ENCODE data around the gene ZNF22. TPM values are rescaled to one million over a fixed set of nuclear protein-coding genes. Genes with fewer than 3 reads are reported as not detected.

The ZNF22 gene
- total RNA-seq (2012; rRNA removed) (12.4 and 18.6 TPM in 2 replicates), polyA plus RNA-seq (2012; rRNA removed) (8.4 and 10.6 TPM in 2 replicates), Bru-seq, nascent RNA (percentile 70 among the genes with signal in this experiment), BruChase-seq, experiment 1, labeled RNA remaining after a 6-hour chase (percentile 56 among the genes with signal in this experiment), BruChase-seq, experiment 2, labeled RNA remaining after a 2-hour chase (percentile 86 among the genes with signal in this experiment)
- polyA plus RNA-seq (2012; cell fraction: cytosol; rRNA removed) = 1.7 and 2.4 TPM in 2 replicates
- 0.39 and 4.0 TPM in 2 replicates for polyA plus RNA-seq (2012; cell fraction: nucleus; rRNA removed; ENCODE audit: low replicate concordance)
- long read RNA-seq, transcript ZNF22-201 (2 exons, 2,551 nt) = major isoform, 22 of 22 reads
- long read RNA-seq, partial matches to known transcripts = 0 of 22 reads
- long read RNA-seq, other reads (novel, unspliced or antisense) = 0 of 22 reads

DNA sequence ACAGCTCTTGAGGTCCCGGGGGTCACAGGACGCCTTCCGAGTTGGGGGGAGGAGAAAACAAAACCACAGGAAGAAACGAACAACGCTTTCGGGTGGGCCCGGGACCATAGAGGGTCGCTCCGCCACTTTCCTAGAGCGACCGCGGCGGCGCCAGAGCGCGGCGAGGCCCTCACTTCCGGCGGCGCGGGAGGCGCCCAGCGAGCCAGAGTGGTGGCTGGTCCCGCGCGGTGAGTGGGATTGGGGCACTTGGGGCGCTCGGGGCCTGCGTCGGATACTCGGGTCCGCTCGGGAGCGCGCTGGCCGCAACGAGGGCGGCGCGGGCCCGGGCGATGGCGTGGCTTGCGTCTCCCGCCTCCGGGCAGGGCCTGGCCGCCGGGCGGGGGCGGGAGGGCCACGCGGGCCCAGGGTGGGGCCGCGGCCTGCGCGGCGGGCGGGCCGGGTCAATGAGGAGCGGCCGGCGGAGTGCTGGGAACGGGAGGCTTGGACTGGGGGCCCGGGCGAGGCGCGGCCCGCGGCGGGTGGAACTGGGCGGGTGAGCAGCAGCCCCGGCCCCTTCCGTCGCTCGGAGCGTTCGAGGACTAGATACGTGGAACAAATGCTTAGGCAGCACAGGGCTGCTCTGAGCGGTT lies at the start of gene ZNF22:
TSS of gene ZNF22 (plus strand) at position 172 of the 629 bp plus-strand sequence. CDS start 2,446 bp downstream, outside the sequence.
- BruUV-seq (replicated peaks) = no TSS peak
- Histone ChIP-seq H3K9ac (ENCODE audit: low read depth, low read length) (peak within 1 kb of the TSS; percentile 81), H2BK15ac (ENCODE audit: low read depth, low read length) (peak within 1 kb of the TSS; percentile 91; the same call in 2 of the 3 replicates), H3K27ac (ENCODE audit: insufficient read depth, low read length) (peak within 1 kb of the TSS; percentile 74), H3K27me3 (ENCODE audit: control insufficient read depth, insufficient read depth, low read length) (no peaks in the 10 kb centered on the region), H3K18ac (ENCODE audit: low read depth, low read length) (peak within 1 kb of the TSS; percentile 94), H4K20me1 (ENCODE audit: insufficient read depth, low read length) (no peaks in the 10 kb centered on the region), H3K56ac (ENCODE audit: extremely low read depth, insufficient read depth, low read length) (peak within 1 kb of the TSS; percentile 97), H2BK20ac (ENCODE audit: low read depth, low read length) (peak within 1 kb of the TSS; percentile 85), H2AK9ac (replicated peaks; ENCODE audit: low read depth, low read length, poor library complexity) (peak within 1 kb of the TSS; percentile 95), H2AK5ac (ENCODE audit: low read depth, low read length) (peak within 1 kb of the TSS; percentile 86), H2BK5ac (ENCODE audit: low read depth, low read length, poor library complexity, severe bottlenecking) (peak within 1 kb of the TSS; percentile 91), H3K4ac (ENCODE audit: low read depth, low read length) (peak within 1 kb of the TSS; percentile 99), H3K9me3 (ENCODE audit: control insufficient read depth, insufficient read depth, low read length) (no peaks in the 10 kb centered on the region), H3K23ac (ENCODE audit: low read depth, low read length) (peak within 1 kb of the TSS; percentile 100), H4K91ac (ENCODE audit: insufficient read depth, low read depth, low read length) (peak within 1 kb of the TSS; percentile 99), H3K4me2 (ENCODE audit: low read depth, low read length) (peak within 1 kb of the TSS; percentile 85), H2AFZ (replicated peaks; ENCODE audit: low read length, poor library complexity) (peak within 1 kb of the TSS; percentile 91), H3K14ac (replicated peaks; ENCODE audit: low read depth, low read length) (peak within 1 kb of the TSS; percentile 100), H4K8ac (ENCODE audit: low read depth in 2 of 2, low read length in 2 of 2) (peak within 1 kb of the TSS; percentile 98 to 100), H3K36me3 (ENCODE audit: control insufficient read depth, insufficient read depth, low read length) (peaks cover 6% of the 10 kb centered on the region), H3K4me3 (ENCODE audit: insufficient read depth, low read depth, low read length) (peak within 1 kb of the TSS; percentile 51), H2BK120ac (ENCODE audit: low read depth, low read length) (peak within 1 kb of the TSS; percentile 94), H3K79me1 (ENCODE audit: low read depth in 1 of 2, low read length in 2 of 2) (peaks cover 13 to 38% of the 10 kb centered on the region in 2 experiments), H3K4me1 (ENCODE audit: control insufficient read depth, insufficient read depth, low read length) (peaks cover 21% of the 10 kb centered on the region), H4K5ac (ENCODE audit: low read depth, low read length) (peak within 1 kb of the TSS; percentile 100), H3K9me1 (ENCODE audit: insufficient read depth, low read length) (peaks cover 25% of the 10 kb centered on the region)
- 1% methylated on average over 29 of the region's 79 CpGs; no CpG with 5 or more reads in 1 of the 2 experiments for WGBS, 2 experiments (ENCODE audit: extremely low coverage in 2 of 2, insufficient read length in 1 of 2)
- POLR2A ChIA-PET (ENCODE audit: unreplicated experiment) = no interaction called here
- peak; percentile 56 for DNase-seq
- intact Hi-C loops (cut with micrococcal nuclease) (loop anchor here (2.0 to 10.0 kb wide), 3 partner anchors 20 to 464 kb away; no protein-coding TSS in a partner anchor), dilution Hi-C loops (cut with HindIII; ENCODE audit: low sequenced_read_pairs, unreplicated experiment) (no loop called here), in situ Hi-C loops (cut with MboI; ENCODE audit: low sequenced_read_pairs) (no loop called here)
- peak; percentile 82 for ATAC-seq (ENCODE audit: low read depth)
- CTCF ChIA-PET = interaction anchor here (0.9 to 1.2 kb wide), 2 partner anchors 20 to 35 kb away, joined by 3 to 4 read pairs; no protein-coding TSS in a partner anchor
- TF ChIP-seq, protein P1, sequence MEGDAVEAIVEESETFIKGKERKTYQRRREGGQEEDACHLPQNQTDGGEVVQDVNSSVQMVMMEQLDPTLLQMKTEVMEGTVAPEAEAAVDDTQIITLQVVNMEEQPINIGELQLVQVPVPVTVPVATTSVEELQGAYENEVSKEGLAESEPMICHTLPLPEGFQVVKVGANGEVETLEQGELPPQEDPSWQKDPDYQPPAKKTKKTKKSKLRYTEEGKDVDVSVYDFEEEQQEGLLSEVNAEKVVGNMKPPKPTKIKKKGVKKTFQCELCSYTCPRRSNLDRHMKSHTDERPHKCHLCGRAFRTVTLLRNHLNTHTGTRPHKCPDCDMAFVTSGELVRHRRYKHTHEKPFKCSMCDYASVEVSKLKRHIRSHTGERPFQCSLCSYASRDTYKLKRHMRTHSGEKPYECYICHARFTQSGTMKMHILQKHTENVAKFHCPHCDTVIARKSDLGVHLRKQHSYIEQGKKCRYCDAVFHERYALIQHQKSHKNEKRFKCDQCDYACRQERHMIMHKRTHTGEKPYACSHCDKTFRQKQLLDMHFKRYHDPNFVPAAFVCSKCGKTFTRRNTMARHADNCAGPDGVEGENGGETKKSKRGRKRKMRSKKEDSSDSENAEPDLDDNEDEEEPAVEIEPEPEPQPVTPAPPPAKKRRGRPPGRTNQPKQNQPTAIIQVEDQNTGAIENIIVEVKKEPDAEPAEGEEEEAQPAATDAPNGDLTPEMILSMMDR (conservative IDR thresholded peaks at IDR 0.05; ENCODE audit: low read depth, low read length) = 0 out of 2 replicates have a peak, but pooled peaks have one; percentile 6
- TF ChIP-seq NFE2L2 (IDR thresholded peaks at IDR 0.05; ENCODE audit: low read depth, low read length) (no peak), MAFK (IDR thresholded peaks at IDR 0.05; ENCODE audit: low read depth, low read length) (no peak), RCOR1 (IDR thresholded peaks at IDR 0.05; ENCODE audit: insufficient replicate concordance, low read length) (no peak), FOS (IDR thresholded peaks at IDR 0.05; ENCODE audit: low read depth, low read length) (no peak), POLR2A (IDR thresholded peaks at IDR 0.05; ENCODE audit: low read depth, low read length) (peak; percentile 68; the same call in 1 of the 2 replicates), CHD1 (IDR thresholded peaks at IDR 0.05; ENCODE audit: low read depth, low read length) (0 out of 2 replicates have a peak, but pooled peaks have one; percentile 43), RFX5 (IDR thresholded peaks at IDR 0.05; ENCODE audit: low read depth, low read length) (no peak), MXI1 (IDR thresholded peaks at IDR 0.05; ENCODE audit: borderline replicate concordance, low read depth, low read length) (no peak), RAD21 (IDR thresholded peaks at IDR 0.05; ENCODE audit: low read length) (no peak)
- TF ChIP-seq, protein P2, sequence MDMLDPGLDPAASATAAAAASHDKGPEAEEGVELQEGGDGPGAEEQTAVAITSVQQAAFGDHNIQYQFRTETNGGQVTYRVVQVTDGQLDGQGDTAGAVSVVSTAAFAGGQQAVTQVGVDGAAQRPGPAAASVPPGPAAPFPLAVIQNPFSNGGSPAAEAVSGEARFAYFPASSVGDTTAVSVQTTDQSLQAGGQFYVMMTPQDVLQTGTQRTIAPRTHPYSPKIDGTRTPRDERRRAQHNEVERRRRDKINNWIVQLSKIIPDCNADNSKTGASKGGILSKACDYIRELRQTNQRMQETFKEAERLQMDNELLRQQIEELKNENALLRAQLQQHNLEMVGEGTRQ (IDR thresholded peaks at IDR 0.05; ENCODE audit: low read depth, low read length) = no peak
- TF ChIP-seq, protein P3, sequence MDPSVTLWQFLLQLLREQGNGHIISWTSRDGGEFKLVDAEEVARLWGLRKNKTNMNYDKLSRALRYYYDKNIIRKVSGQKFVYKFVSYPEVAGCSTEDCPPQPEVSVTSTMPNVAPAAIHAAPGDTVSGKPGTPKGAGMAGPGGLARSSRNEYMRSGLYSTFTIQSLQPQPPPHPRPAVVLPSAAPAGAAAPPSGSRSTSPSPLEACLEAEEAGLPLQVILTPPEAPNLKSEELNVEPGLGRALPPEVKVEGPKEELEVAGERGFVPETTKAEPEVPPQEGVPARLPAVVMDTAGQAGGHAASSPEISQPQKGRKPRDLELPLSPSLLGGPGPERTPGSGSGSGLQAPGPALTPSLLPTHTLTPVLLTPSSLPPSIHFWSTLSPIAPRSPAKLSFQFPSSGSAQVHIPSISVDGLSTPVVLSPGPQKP (IDR thresholded peaks at IDR 0.05; ENCODE audit: borderline replicate concordance, low read depth, low read length) = no peak

Measured in IMR-90 (cell line).